Measurements from ENCODE around the gene PTGES3. TPM values are rescaled to one million over a fixed set of nuclear protein-coding genes. Genes with fewer than 3 reads are reported as not detected.

PTGES3 gene
- total RNA-seq, 4 donors from 2014 or later = 50.6 to 95.7 (median 67.3) TPM

GRCh38 chr12:56616244-56616643, 71.8 kb downstream of the PTGES3 start:
- no peaks in the 10 kb centered on the region for H3K4me1 ChIP-seq
- no peak overlapping the region for H3K27ac ChIP-seq
- no peaks in the 10 kb centered on the region for H3K27me3 ChIP-seq
- no peak for DNase-seq
- H3K4me3 ChIP-seq = no peak overlapping the region
- H3K9me3 ChIP-seq = no peaks in the 10 kb centered on the region
- TF ChIP-seq POLR2A (IDR thresholded peaks at IDR 0.05) (no peak), CTCF (IDR thresholded peaks at IDR 0.05) (no peak)
- peaks cover 0 to 86% (median 0%) of the 10 kb centered on the region in 3 donors for H3K36me3 ChIP-seq

GRCh38 chr12:56614627-56615026, 73.5 kb downstream of the PTGES3 start:
- H3K36me3 ChIP-seq = peaks cover 0 to 90% (median 0%) of the 10 kb centered on the region in 3 donors

More at GRCh38 chr12:56614627-56615026, 73.5 kb downstream of the PTGES3 start:
- H3K27ac ChIP-seq = no peak overlapping the region
- no peak for TF ChIP-seq CTCF (IDR thresholded peaks at IDR 0.05)
- TF ChIP-seq POLR2A (IDR thresholded peaks at IDR 0.05) = no peak
- no peaks in the 10 kb centered on the region for H3K9me3 ChIP-seq
- no peaks in the 10 kb centered on the region for H3K4me1 ChIP-seq
- no peak overlapping the region for H3K4me3 ChIP-seq
- no peak for DNase-seq
- H3K27me3 ChIP-seq = no peaks in the 10 kb centered on the region

Small RNA genes within 50 kb of the gene (small RNA-seq; reads per million reads assigned to genes)
- gene RN7SL809P (0 reads per million in 2 donors), gene SNORD59A (27,902 to 32,638 reads per million in 2 donors)

Other genes with a start within 250 kb of the PTGES3 start
- 10 to 100 TPM in 1 of 4 donors, 1 to 10 TPM in 3; 4.8 to 47.0 (median 6.0) TPM for gene TIMELESS, start 238.9 kb downstream of the PTGES3 start, total RNA-seq
- not detected for gene MIP, start 233.6 kb downstream of the PTGES3 start, total RNA-seq
- 1 to 10 TPM; 1.7 to 5.1 (median 3.7) TPM for gene SPRYD4, start 219.7 kb downstream of the PTGES3 start, total RNA-seq
- gene GLS2, start 200.1 kb downstream of the PTGES3 start, total RNA-seq = 1 to 10 TPM; 1.5 to 6.6 (median 2.6) TPM
- gene RBMS2, start 166.5 kb downstream of the PTGES3 start, total RNA-seq = 10 to 100 TPM; 10.7 to 22.3 (median 12.5) TPM
- gene BAZ2A, start 58.0 kb downstream of the PTGES3 start, total RNA-seq = 100 to 1,000 TPM in 3 of 4 donors, 10 to 100 TPM in 1; 98.2 to 259 (median 141) TPM
- gene ATP5F1B, start 42.3 kb downstream of the PTGES3 start, total RNA-seq = 100 to 1,000 TPM; 333 to 768 (median 688) TPM
- gene NACA, start 37.0 kb upstream of the PTGES3 start, total RNA-seq = 100 to 1,000 TPM; 313 to 793 (median 416) TPM
- gene PRIM1, start 64.0 kb upstream of the PTGES3 start, total RNA-seq = 10 to 100 TPM in 1 of 4 donors, 1 to 10 TPM in 3; 3.4 to 38.0 (median 5.7) TPM
- gene HSD17B6, start 75.0 kb upstream of the PTGES3 start, total RNA-seq = 1 to 10 TPM in 1 of 4 donors, not detected in 3; 2.5 TPM
- not detected for gene SDR9C7, start 246.1 kb upstream of the PTGES3 start, total RNA-seq